HepG2 (cell line): ENCODE results near the gene FITM2. TPM values are rescaled to one million over a fixed set of nuclear protein-coding genes. Genes with fewer than 3 reads are reported as not detected.
A peak's percentile ranks its signal among the peaks of the same experiment; 100 is the strongest.

Experiments
- ATAC-seq: fragments of 200-7000 bp; cut with Tn5 transposase; 3 replicates; pipeline ENCODE4 v1.9.1; 2020; ENCODE audit warnings: mild to moderate bottlenecking, moderate library complexity
- BruUV-seq: library from RNA; stranded (reverse); fragments of 400-500 nt; replicated peaks from 2 replicates; lab custom pipeline; 2021; lab: Mats Ljungman, UMichigan
- CTCF ChIA-PET: fragments of 300-600 bp; formaldehyde crosslinking; extraction: SDS; loops from one replicate; lab custom pipeline; 2021; ENCODE audit warnings: low total read pairs, inconsistent platforms, low intra/inter-chr PET ratio; lab: Yijun Ruan, JAX
- POLR2A ChIA-PET: fragments of 350-600 bp; sonication (Branson Sonifier 250); formaldehyde crosslinking; loops from one replicate; lab custom pipeline; 2020; ENCODE audit warnings: antibody characterized with exemption, inconsistent platforms; lab: Yijun Ruan, JAX
- DNase-seq: peaks from one replicate; pipeline ENCODE4 v3.0.0-alpha.2; 2015; ENCODE audit warnings: low spot score
- FAIRE-seq: peaks from 3 replicates; lab custom pipeline; 2011; peaks lifted over from hg19 to GRCh38; lab: Jason Lieb, UNC
- H2AFZ ChIP-seq: one replicate; pipeline ENCODE4 v1.6.1; 2011; ENCODE audit warnings: low read length, inconsistent platforms
- H3K27ac ChIP-seq: fragments of 300-600 bp; 3 replicates; pipeline ENCODE4 v1.8.0; 2011; ENCODE audit warnings: mixed run types, mild to moderate bottlenecking, mixed read lengths, low read length, inconsistent platforms; ENCODE audit not compliant: insufficient read depth; ENCODE audit errors: extremely low read length
- H3K27me3 ChIP-seq, 2 experiments: fragments of 200-600 bp in 1 of 2; 2 replicates in 1 of 2; 3 replicates in 1 of 2; pipeline versions ENCODE4 v1.6.0 to v1.8.0; 2011; ENCODE audit warnings: low read length in 2 of 2, mild to moderate bottlenecking in 2 of 2, moderate library complexity in 2 of 2, inconsistent platforms in 1 of 2; ENCODE audit not compliant: insufficient read depth in 2 of 2, control insufficient read depth in 1 of 2
- H3K36me3 ChIP-seq, 2 experiments: fragments of 200-600 bp in 1 of 2; replicated peaks in 1 of 2; 2 replicates in 1 of 2; 3 replicates in 1 of 2; pipeline versions ENCODE4 v1.5.1 to v1.8.0; 2011; ENCODE audit warnings: low read length in 2 of 2, inconsistent platforms in 1 of 2; ENCODE audit not compliant: insufficient read depth in 2 of 2, control insufficient read depth in 1 of 2
- H3K4me1 ChIP-seq: 2 replicates; pipeline ENCODE4 v1.5.1; 2012; ENCODE audit warnings: low read length, inconsistent platforms; ENCODE audit not compliant: insufficient read depth
- H3K4me2 ChIP-seq: 2 replicates; pipeline ENCODE4 v1.6.0; 2011; ENCODE audit warnings: low read depth, low read length, inconsistent platforms
- H3K4me3 ChIP-seq, 3 experiments: fragments of 200-600 bp in 1 of 3; sonication (generic), shearing (Covaris generic) in 1 of 3; replicated peaks in 1 of 3; 2 replicates each; pipeline ENCODE4 v1.5.1; 2011 to 2016; ENCODE audit warnings: low read length in 3 of 3, inconsistent platforms in 2 of 3, low read depth in 2 of 3, mild to moderate bottlenecking in 2 of 3, control low read depth in 1 of 3, mixed read lengths in 1 of 3; ENCODE audit not compliant: insufficient read depth in 1 of 3
- H3K79me2 ChIP-seq: one replicate; pipeline ENCODE4 v1.6.1; 2011; ENCODE audit warnings: low read length, inconsistent platforms; ENCODE audit not compliant: insufficient read depth
- H3K9ac ChIP-seq: 2 replicates; pipeline ENCODE4 v1.6.0; 2011; ENCODE audit warnings: mild to moderate bottlenecking, low read depth, low read length, inconsistent platforms; ENCODE audit not compliant: insufficient read depth
- H3K9me3 ChIP-seq: 2 replicates; pipeline ENCODE4 v1.5.1; 2012; ENCODE audit warnings: mild to moderate bottlenecking, low read length
- H4K20me1 ChIP-seq: 2 replicates; pipeline ENCODE4 v1.6.0; 2011; ENCODE audit warnings: inconsistent platforms, mild to moderate bottlenecking, low read length, moderate library complexity; ENCODE audit not compliant: insufficient read depth
- HOXA7 ChIP-seq: sonication (generic); formaldehyde crosslinking; IDR thresholded peaks from 2 replicates; pipeline ENCODE4 v1.8.1; 2022; ENCODE audit warnings: mild to moderate bottlenecking, missing genetic modification reagents, moderate library complexity
- NR2F1 ChIP-seq, 2 experiments: fragments of 450-650 bp in 1 of 2; formaldehyde crosslinking in 1 of 2; IDR thresholded peaks; 2 replicates each; pipeline versions ENCODE4 v1.5.0 to v1.6.1; 2016 to 2020; ENCODE audit warnings: mild to moderate bottlenecking in 1 of 2, missing compliant biosample characterization in 1 of 2, missing genetic modification reagents in 1 of 2, moderate library complexity in 1 of 2
- NR2F2 ChIP-seq: IDR thresholded peaks from 2 replicates; pipeline ENCODE4 v1.6.1; 2012; ENCODE audit warnings: low read depth, inconsistent platforms, borderline replicate concordance
- RARA ChIP-seq: IDR thresholded peaks from 2 replicates; pipeline ENCODE4 v1.6.1; 2016; ENCODE audit warnings: missing genetic modification reagents, missing compliant biosample characterization
- RXRA ChIP-seq: sonication (generic); formaldehyde crosslinking; IDR thresholded peaks from 2 replicates; pipeline ENCODE4 v1.5.1; 2020; ENCODE audit warnings: missing genetic modification reagents
- STAG1 ChIP-seq: sonication (generic); formaldehyde crosslinking; IDR thresholded peaks from 2 replicates; pipeline ENCODE4 v1.4.0; 2020; ENCODE audit warnings: missing genetic modification reagents
- THAP11 ChIP-seq: IDR thresholded peaks from 2 replicates; pipeline ENCODE4 v1.6.1; 2016; ENCODE audit warnings: missing biosample characterization, missing genetic modification reagents
- ZBTB42 ChIP-seq: sonication (generic); formaldehyde crosslinking; IDR thresholded peaks from 2 replicates; pipeline ENCODE4 v1.5.0; 2020; ENCODE audit warnings: mild to moderate bottlenecking, missing genetic modification reagents
- ZNF143 ChIP-seq: sonication (generic); formaldehyde crosslinking; IDR thresholded peaks from 2 replicates; pipeline ENCODE4 v1.4.0; 2020; ENCODE audit warnings: missing genetic modification reagents
- ZNF562 ChIP-seq: sonication (generic); formaldehyde crosslinking; IDR thresholded peaks from 2 replicates; pipeline ENCODE4 v1.8.0; 2022; ENCODE audit warnings: missing genetic modification reagents, borderline replicate concordance
- WGBS: methylation state at CpG from one replicate; pipeline ENCODE4 v1.1.6; 2017; ENCODE audit warnings: low lambda C conversion rate; 5-methylcytosine and 5-hydroxymethylcytosine counted together
- in situ Hi-C: cut with HindIII; loops from 2 replicates; pipeline ENCODE4 v1.10.0; 2017; ENCODE audit warnings: low pct_unique_long_range_greater_than_20kb; ENCODE audit not compliant: extremely low pct_ligation_motif_present
- intact Hi-C: fragments of 100-400 bp; cut with micrococcal nuclease; formaldehyde crosslinking; loops from one replicate; pipeline ENCODE4 v1.10.0; 2022; ENCODE audit not compliant: unreplicated experiment
- polyA plus RNA-seq, 8 experiments: library from polyadenylated mRNA; depleted of rRNA in 3 of 8; stranded (reverse) in 7 of 8; unstranded in 1 of 8; fragments of >200 nt; fragmentation: Illumina TruSeq in 4 of 8; extraction: Trizol in 4 of 8; gene quantifications; 2 replicates each; pipeline versions ENCODE4 v1.2.1 to v1.2.3, GENCODE V29; 2011 to 2016; ENCODE audit warnings: low read depth in 4 of 8, missing spikeins in 1 of 8, mixed read lengths in 1 of 8; ENCODE audit not compliant: insufficient read depth in 1 of 8
- total RNA-seq, 5 experiments: library from RNA; depleted of rRNA; stranded (reverse); fragments of >200 nt; fragmentation: Illumina TruSeq; extraction: Trizol; gene quantifications; 2 replicates each; pipeline ENCODE4 v1.2.3, GENCODE V29; 2016; ENCODE audit warnings: low read depth in 1 of 5
- TF ChIP-seq, protein P1 (sequence below): sonication (generic); formaldehyde crosslinking; IDR thresholded peaks from 2 replicates; pipeline ENCODE4 v1.5.0; 2020; ENCODE audit warnings: missing genetic modification reagents, mild to moderate bottlenecking, borderline replicate concordance
- TF ChIP-seq, protein P2 (sequence below): sonication (generic); formaldehyde crosslinking; IDR thresholded peaks from 2 replicates; pipeline ENCODE4 v1.5.0; 2020; ENCODE audit warnings: mild to moderate bottlenecking, missing genetic modification reagents, moderate library complexity
- TF ChIP-seq, protein P3 (sequence below): sonication (generic); formaldehyde crosslinking; IDR thresholded peaks from 2 replicates; pipeline ENCODE4 v1.4.0; 2020; ENCODE audit warnings: missing genetic modification reagents, borderline replicate concordance

The FITM2 gene
- total and polyA plus RNA-seq, 2 of the 13 experiments (the other 11 are each of a cell fraction or from before 2014, with no cell fraction given): 9.6 to 24.5 TPM

DNA sequence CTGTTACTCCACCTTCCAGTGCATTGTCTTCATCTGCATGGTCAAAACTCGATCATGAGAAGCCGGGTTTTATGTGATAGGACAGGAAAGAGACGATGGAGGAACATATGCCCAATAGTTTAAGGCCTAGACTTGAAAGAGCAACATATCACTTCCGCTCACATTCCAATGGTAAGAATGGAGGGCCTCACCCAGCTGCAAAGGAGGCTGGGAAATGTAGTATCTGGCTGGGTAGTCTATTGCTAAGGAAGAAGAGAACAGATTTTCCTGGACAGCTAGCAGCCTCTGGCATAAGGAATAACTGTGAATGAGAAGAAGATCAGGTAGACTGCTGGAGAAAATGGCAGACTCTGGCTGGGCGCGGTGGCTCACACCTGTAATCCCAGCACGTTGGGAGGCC, 19.2 kb downstream of the FITM2 start:
- peaks cover 24% of the 10 kb centered on the region for H3K4me1 ChIP-seq
- no peak for DNase-seq
- BruUV-seq: no TSS peak
- 0 out of 2 replicates have a peak, but pooled peaks cover 4% of the 10 kb centered on the region for H3K9me3 ChIP-seq
- no peak overlapping the region for H2AFZ ChIP-seq
- no peak for ATAC-seq
- in situ Hi-C loops (no loop called here), intact Hi-C loops (no loop called here)
- 84% methylated on average over 7 of the region's 7 CpGs for WGBS
- no peak overlapping the region for H3K9ac ChIP-seq
- no peaks in the 10 kb centered on the region for H4K20me1 ChIP-seq
- no peak overlapping the region for H3K4me3 ChIP-seq
- POLR2A ChIA-PET: interaction anchor here (1.6 to 3.5 kb wide), 2 partner anchors 8 to 11 kb away, joined by 3 to 11 read pairs; no protein-coding TSS in a partner anchor
- CTCF ChIA-PET: no interaction called here
- FAIRE-seq: no peak
- no peaks in the 10 kb centered on the region for H3K36me3 ChIP-seq
- no peaks in the 10 kb centered on the region for H3K27me3 ChIP-seq
- H3K4me2 ChIP-seq: no peak overlapping the region
- no peak overlapping the region for H3K27ac ChIP-seq
- no peaks in the 10 kb centered on the region for H3K79me2 ChIP-seq
- TF ChIP-seq HOXA7 (CRISPR knock-in tag) (no peak), ZNF143 (CRISPR knock-in tag) (peak; percentile 81), THAP11 (CRISPR knock-in tag) (peak; percentile 85)
- TF ChIP-seq, protein P1, sequence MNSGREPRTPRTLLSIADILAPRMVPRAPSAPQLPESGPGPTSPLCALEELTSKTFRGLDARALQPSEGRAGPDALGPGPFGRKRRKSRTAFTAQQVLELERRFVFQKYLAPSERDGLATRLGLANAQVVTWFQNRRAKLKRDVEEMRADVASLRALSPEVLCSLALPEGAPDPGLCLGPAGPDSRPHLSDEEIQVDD (CRISPR knock-in tag): no peak

DNA sequence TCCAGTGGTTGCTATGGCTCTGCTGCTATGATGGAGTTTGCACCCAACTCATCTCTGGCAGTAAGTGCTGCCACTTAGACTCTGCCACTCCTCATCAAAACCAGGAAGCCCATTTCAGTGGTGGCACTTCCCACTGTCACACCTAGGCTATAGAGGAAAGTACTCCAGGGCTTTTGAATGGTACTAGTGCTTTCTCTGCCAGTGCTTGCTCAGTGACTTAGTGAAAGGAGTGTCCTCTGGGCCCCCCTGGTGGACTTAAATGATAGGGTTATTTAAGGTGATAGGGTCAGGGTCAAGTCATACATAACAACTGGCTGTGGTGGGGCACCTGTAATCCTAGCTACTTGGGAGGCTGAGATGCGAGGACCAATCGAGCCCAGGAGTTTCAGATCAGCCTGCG, 22.8 kb downstream of the FITM2 start:
- Histone ChIP-seq H3K4me3 (no peak overlapping the region), H3K27me3 (no peaks in the 10 kb centered on the region), H3K4me1 (peaks cover 25% of the 10 kb centered on the region), H3K4me2 (no peak overlapping the region), H3K9me3 (0 out of 2 replicates have a peak, but pooled peaks cover 4% of the 10 kb centered on the region), H3K27ac (no peak overlapping the region), H4K20me1 (no peaks in the 10 kb centered on the region), H3K36me3 (no peaks in the 10 kb centered on the region), H3K9ac (no peak overlapping the region), H2AFZ (no peak overlapping the region), H3K79me2 (no peaks in the 10 kb centered on the region)
- ChIA-PET CTCF (interaction anchor here (0.9 kb wide), 1 partner anchor 70 kb away, joined by 3 read pairs; no protein-coding TSS in a partner anchor), POLR2A (no interaction called here)
- no TSS peak for BruUV-seq
- FAIRE-seq (no peak), DNase-seq (peak; percentile 52), ATAC-seq (peak; percentile 51)
- in situ Hi-C loops (no loop called here), intact Hi-C loops (no loop called here)
- 82% methylated on average over 3 of the region's 3 CpGs for WGBS
- TF ChIP-seq RXRA (peak; percentile 82; the same call in 1 of the 2 replicates), STAG1 (CRISPR knock-in tag) (peak; percentile 29; the same call in 1 of the 2 replicates), RARA (CRISPR knock-in tag) (peak; percentile 49; the same call in 1 of the 2 replicates), ZNF562 (no peak), NR2F2 (peak; percentile 56), NR2F1 (CRISPR knock-in tag; IDR thresholded peaks at IDR 0.05) (peak; percentile 48 to 83), ZBTB42 (CRISPR knock-in tag) (no peak)
- TF ChIP-seq, protein P2, sequence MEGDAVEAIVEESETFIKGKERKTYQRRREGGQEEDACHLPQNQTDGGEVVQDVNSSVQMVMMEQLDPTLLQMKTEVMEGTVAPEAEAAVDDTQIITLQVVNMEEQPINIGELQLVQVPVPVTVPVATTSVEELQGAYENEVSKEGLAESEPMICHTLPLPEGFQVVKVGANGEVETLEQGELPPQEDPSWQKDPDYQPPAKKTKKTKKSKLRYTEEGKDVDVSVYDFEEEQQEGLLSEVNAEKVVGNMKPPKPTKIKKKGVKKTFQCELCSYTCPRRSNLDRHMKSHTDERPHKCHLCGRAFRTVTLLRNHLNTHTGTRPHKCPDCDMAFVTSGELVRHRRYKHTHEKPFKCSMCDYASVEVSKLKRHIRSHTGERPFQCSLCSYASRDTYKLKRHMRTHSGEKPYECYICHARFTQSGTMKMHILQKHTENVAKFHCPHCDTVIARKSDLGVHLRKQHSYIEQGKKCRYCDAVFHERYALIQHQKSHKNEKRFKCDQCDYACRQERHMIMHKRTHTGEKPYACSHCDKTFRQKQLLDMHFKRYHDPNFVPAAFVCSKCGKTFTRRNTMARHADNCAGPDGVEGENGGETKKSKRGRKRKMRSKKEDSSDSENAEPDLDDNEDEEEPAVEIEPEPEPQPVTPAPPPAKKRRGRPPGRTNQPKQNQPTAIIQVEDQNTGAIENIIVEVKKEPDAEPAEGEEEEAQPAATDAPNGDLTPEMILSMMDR (CRISPR knock-in tag): peak; percentile 34
- TF ChIP-seq, protein P3, sequence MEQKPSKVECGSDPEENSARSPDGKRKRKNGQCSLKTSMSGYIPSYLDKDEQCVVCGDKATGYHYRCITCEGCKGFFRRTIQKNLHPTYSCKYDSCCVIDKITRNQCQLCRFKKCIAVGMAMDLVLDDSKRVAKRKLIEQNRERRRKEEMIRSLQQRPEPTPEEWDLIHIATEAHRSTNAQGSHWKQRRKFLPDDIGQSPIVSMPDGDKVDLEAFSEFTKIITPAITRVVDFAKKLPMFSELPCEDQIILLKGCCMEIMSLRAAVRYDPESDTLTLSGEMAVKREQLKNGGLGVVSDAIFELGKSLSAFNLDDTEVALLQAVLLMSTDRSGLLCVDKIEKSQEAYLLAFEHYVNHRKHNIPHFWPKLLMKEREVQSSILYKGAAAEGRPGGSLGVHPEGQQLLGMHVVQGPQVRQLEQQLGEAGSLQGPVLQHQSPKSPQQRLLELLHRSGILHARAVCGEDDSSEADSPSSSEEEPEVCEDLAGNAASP: peak; percentile 97
